Fibroblast of lung (primary cell): Measurements from ENCODE around the gene SCYGR1.

ENCODE experiments used
- CTCF ChIP-seq, 2 donors: IDR thresholded peaks in 1 of 2; conservative IDR thresholded peaks in 1 of 2; 1 replicate in 1 of 2; 2 replicates in 1 of 2; pipeline ENCODE4 v1.5.1; 2011 to 2012; ENCODE audit warnings: low read length in 2 of 2, control low read depth in 1 of 2, inconsistent platforms in 1 of 2, low read depth in 1 of 2, mild to moderate bottlenecking in 1 of 2
- EZH2 ChIP-seq: IDR thresholded peaks from 2 replicates; pipeline ENCODE4 v1.5.1; 2012; ENCODE audit warnings: low read length, control low read depth, mild to moderate bottlenecking; ENCODE audit errors: missing control alignments

- no peak for TF ChIP-seq CTCF (conservative IDR thresholded peaks at IDR 0.05 in 1 of 2, IDR thresholded peaks at IDR 0.05 in 1 of 2; ENCODE audit: low read depth in 1 of 2, low read length in 2 of 2)
- TF ChIP-seq EZH2: no peak
Measured at GRCh38 chr2:227344231-227344630, 43.5 kb downstream of the SCYGR1 start.
